COLO829 (cell line): Measurements from ENCODE around the gene ADH5.
"Not testable (repeated sequence)": the region's sequence is repeated elsewhere in the genome, so short reads cannot be mapped to it uniquely, and the experiment has no call there.

Source experiments
- DNase-seq: peaks from one replicate; pipeline ENCODE4 v3.0.0; 2012; ENCODE audit warnings: low spot score

The ADH5 gene

GRCh38 chr4:99084595-99084994, 4.0 kb downstream of the ADH5 start:
- DNase-seq: no peak

- no peak for DNase-seq
These were observed 6.4 kb downstream of the ADH5 start for GRCh38 chr4:99082192-99082591.

- not testable (repeated sequence) for DNase-seq
These were observed 7.7 kb downstream of the ADH5 start for GRCh38 chr4:99080869-99081268.

- no peak for DNase-seq
These were observed 8.8 kb downstream of the ADH5 start for GRCh38 chr4:99079625-99080295.

GRCh38 chr4:99078931-99079624, 9.5 kb downstream of the ADH5 start:
- no peak for DNase-seq

- DNase-seq: no peak
These were observed 10.3 kb downstream of the ADH5 start for GRCh38 chr4:99078336-99078735.

- DNase-seq: no peak
These were observed 11.4 kb downstream of the ADH5 start for GRCh38 chr4:99077177-99077576.

GRCh38 chr4:99076292-99076976, 12.2 kb downstream of the ADH5 start:
- no peak for DNase-seq

GRCh38 chr4:99074816-99075215, 13.8 kb downstream of the ADH5 start:
- no peak for DNase-seq

- no peak for DNase-seq
These were observed 17.4 kb downstream of the ADH5 start for GRCh38 chr4:99071159-99071558.

- no peak for DNase-seq
These were observed 21.0 kb downstream of the ADH5 start for GRCh38 chr4:99067617-99068016.

GRCh38 chr4:99065521-99065920, 23.1 kb downstream of the ADH5 start:
- DNase-seq: not testable (repeated sequence)

GRCh38 chr4:99062120-99062519, 26.5 kb downstream of the ADH5 start:
- DNase-seq: no peak

GRCh38 chr4:99061048-99061700, 27.4 kb downstream of the ADH5 start:
- no peak for DNase-seq

GRCh38 chr4:99059550-99059949, 29.0 kb downstream of the ADH5 start:
- no peak for DNase-seq

GRCh38 chr4:99058228-99058627, 30.4 kb downstream of the ADH5 start:
- no peak for DNase-seq

- DNase-seq: no peak
These were observed 34.1 kb downstream of the ADH5 start for GRCh38 chr4:99054428-99054994.

- DNase-seq: no peak
These were observed 35.7 kb downstream of the ADH5 start for GRCh38 chr4:99052902-99053301.

GRCh38 chr4:99047710-99048109, 40.9 kb downstream of the ADH5 start:
- DNase-seq: no peak

GRCh38 chr4:99043346-99043745, 45.2 kb downstream of the ADH5 start:
- DNase-seq: no peak

GRCh38 chr4:99038213-99038612, 50.4 kb downstream of the ADH5 start:
- no peak for DNase-seq

- no peak for DNase-seq
These were observed 54.6 kb downstream of the ADH5 start for GRCh38 chr4:99033956-99034355.
